ENCODE results near the gene SNX30. TPM values are rescaled to one million over a fixed set of nuclear protein-coding genes. Genes with fewer than 3 reads are reported as not detected.

SNX30 gene
- total and polyA plus RNA-seq, 3 experiments from 2014 or later: 3.3 to 3.9 (median 3.7) TPM

GRCh38 chr9:112921549-112921948 is 171.0 kb downstream of the SNX30 start:
- H3K9me3 Mint-ChIP-seq: no peaks in the 10 kb centered on the region
- no peak for DNase-seq
- no peak overlapping the region for H3K27ac Mint-ChIP-seq
- peaks cover 0 to 3% (median 0%) of the 10 kb centered on the region in 3 donors for H3K4me1 Mint-ChIP-seq
- ChIA-PET POLR2A (no interaction called here), CTCF (no interaction called here)
- no peaks in the 10 kb centered on the region for H3K36me3 ChIP-seq (ENCODE audit: insufficient read depth, low read length)
- H3K27ac ChIP-seq (ENCODE audit: low read depth, low read length): no peak overlapping the region
- no peaks in the 10 kb centered on the region for H3K36me3 Mint-ChIP-seq
- H3K4me1 ChIP-seq (ENCODE audit: insufficient read depth, low read length): no peaks in the 10 kb centered on the region
- H3K27me3 Mint-ChIP-seq: peaks cover 4 to 27% of the 10 kb centered on the region in 2 donors
- H3K4me3 Mint-ChIP-seq: no peak overlapping the region
- H3K9me3 ChIP-seq (ENCODE audit: low read length): no peaks in the 10 kb centered on the region
- H3K4me3 ChIP-seq (ENCODE audit: low read length): no peak overlapping the region
- peaks cover 4% of the 10 kb centered on the region for H3K27me3 ChIP-seq (ENCODE audit: insufficient read depth, low read length, poor library complexity, severe bottlenecking)

Other genes starting within 250 kb of the SNX30 start
- gene INIP, start 32.6 kb upstream of the SNX30 start, total RNA-seq: 10 to 100 TPM; 40.2 to 44.9 TPM
- 47.9 TPM for gene INIP, start 32.6 kb upstream of the SNX30 start, polyA plus RNA-seq
- not detected for gene SLC46A2, start 140.1 kb downstream of the SNX30 start, total RNA-seq
- gene SLC46A2, start 140.1 kb downstream of the SNX30 start, polyA plus RNA-seq: not detected

All from CD8-positive, alpha-beta memory T cell (primary cell).